IPS-NIHi7 (cell line): Measurements from ENCODE around the gene EHF.

Experiments used
- DNase-seq: peaks from one replicate; pipeline ENCODE4 v3.0.0; 2012; ENCODE audit warnings: mixed read lengths; ENCODE audit errors: extremely low spot score

EHF gene

DNA sequence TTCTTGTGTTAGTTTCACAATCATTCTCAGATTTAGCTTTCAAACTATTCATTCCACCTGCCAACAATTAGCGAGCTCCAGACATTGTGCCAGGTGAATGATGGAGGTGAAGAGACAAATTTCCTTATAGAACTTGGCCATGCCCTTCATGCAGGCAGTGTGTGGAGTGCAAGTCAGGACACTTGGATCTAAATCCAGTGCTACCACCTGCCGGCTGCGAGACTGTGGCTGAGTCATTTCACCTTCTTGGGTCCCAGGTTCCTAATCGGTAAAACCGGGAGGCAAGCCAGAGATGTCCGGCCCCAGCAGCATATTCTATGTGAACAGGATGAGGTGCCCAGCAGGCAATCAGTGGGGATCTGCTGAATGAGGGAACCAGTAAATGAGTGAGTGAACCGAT, 18.6 kb upstream of the EHF start:
- DNase-seq, result no peak

DNA sequence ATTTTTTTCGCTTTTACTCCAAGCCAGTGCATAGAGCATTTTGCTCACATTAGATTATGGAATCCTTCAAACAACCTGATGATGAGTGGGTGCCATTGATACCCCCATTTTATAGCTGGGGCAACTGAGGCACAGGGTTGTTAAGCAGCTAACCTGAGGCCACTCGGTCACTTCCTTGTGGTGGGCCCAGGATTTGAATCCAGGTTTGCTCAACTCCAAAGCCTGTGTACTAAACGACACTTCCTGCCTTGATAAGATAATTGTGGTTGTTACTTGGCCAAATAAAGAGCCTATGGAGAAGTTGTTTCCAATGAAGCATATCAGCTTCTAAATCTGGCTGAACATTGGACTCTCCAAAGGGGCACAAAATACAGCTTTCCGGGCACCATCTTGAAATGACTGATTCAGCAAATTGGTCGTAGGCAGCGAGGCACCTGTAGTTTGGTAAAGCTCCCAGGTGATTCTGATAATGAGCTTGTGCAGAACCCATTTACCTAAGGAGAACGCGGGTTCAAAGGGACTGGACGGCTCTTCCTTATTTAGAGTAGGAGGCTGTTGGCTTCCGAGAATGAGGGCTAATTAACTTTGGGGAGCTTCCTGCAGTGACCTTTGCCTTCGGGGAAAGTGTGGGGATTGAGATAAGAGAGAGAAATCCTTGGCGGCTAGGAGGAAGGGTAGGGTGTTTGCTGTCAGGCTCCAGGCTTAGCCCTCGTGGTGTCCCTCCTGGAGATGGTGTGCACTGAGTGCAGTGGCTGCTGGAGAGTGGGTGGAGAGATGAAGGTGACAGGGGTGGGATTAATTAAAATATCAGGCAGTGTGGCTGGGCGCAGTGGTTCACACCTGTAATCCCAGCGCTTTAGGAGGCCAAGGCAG, 17.5 kb upstream of the EHF start:
- no peak for DNase-seq

DNA sequence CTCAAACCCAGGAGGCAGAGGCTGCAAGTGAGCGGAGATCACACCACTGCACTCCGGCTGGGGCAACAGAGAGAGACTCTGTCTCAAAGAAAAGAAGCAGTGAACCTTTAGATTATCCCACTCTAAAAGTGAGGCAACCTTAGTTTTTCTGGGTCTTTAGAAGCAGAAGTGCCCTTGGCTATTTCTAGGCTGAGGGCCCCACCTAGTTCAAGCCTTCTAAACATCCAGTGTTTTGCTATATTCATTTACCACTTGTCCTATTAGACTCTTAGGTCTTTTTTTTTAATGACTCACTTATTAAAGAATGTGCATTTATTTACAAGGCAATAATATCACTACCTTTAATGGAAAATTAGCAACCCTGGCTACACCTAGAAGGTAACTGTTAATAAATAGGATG, 16.7 kb upstream of the EHF start:
- no peak for DNase-seq

DNA sequence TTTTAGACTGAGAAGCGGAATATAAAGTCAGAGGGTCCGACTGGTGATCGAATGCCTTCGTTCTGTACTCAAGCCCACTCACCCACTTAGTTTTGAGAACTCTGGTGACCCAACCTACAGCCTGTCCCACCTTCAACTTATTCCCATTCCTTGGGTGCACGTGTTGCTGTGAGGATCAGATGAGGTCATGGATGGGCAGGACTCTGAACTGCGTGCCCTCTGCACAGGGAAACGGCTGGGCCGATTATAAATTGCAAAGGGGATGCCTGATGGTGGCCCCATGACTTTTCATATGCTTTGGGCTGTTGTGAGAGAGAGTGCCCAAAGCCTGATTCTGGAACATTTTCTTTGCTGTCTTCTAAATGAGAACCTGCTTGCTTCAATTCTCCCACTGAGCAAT, 16.0 kb upstream of the EHF start:
- DNase-seq, result no peak

DNA sequence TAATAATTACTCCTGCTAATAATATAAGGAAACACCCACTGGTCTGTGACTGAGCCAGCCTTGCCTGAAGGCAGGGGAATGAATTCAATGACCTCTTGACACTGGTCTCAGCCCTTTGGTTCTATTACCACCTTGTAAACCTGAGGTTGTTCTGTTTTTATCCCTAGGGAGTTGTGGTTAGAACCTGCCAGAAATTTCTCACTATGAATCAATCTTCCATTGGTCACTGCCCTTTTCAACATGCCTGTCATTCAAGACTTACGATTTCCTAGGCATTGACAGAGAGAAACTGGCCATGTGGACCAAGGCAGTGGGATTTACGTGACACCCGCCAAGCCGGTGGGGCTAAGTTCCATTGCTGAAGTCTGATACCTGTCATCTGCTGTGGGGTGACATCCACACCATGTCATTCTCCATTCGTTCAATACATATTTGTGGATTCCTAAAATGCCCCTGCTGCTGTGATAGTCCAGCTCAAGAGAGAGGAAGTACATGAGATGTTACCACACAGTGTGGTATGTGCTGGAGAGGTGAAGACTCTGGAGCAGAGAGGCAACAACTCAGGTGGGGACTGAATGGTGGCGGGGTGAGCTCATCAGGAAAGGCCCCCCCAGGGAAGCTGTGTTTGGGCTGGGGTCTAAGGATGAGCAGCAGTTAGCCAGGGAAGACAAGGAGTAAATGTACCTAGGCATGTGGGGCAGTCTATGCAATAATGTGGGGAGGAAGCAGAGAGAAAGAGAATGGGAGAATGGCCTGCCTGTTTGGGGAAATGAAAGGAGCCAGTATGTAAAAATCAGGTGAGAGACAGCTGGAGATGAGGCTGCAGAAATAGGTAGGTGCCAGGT, 15.2 kb upstream of the EHF start:
- DNase-seq, result no peak

DNA sequence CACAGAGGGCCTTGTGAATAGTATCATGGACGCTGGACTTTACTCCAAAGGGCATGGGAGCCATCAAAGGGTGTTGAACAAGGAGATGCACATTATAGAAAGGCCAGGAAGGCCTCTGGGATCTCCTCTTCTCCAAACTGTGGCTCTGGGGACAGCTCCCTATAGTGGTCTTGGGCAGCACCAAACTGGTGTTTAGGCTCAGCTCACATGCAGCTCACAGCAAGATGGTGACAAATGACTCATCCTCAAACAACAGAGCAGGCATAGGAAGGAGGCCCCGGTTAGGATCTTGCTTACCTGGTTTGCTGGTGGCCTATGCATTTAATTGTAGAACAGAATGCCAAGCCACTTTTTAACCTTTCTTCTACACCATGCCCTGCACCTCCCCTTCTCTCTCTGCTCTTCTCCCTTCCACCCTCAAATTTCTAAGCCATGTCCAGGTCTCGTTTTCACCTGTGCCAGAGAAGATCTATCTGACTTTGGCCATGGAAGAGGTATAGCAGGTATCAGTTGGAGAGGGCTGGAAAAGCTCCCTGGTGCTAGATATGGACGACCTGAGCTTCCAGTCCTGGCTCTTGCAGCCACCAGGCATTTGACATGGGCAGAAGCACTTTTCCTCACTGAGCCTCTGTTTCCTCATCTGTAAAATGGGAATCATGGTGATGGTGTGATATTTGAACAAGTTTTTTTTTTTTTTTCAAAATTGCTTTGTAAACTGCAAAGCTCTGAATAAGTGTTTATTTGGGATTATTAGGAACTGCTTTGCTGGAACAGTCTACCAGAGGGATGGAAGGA, 14.4 kb upstream of the EHF start:
- no peak for DNase-seq

DNA sequence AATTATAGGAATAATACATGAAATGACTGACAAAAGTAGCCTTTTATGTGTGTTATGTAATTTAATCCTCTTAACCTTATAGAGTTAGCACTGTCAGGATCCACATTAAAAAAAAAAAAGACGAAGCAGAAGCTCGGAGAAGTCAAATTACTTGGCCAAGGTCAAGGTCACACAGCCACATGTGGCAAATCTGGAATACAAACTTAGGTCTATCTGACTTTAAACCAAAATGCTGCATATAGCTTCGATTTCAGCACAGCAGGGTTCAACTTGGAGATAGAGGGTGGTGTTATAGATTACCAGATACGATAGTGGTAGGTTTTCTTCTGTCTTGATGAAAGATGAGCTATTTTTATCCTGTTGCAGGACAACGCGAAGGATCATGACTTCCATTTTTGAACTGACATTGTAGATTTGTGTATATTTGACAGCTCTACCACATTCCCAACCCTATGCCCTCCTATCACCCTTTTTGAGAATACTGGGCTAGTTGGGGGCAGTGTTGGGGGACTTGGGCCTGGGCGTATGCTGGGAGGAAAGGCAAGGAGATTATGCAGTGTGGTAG, 11.6 kb upstream of the EHF start:
- DNase-seq, result no peak

DNA sequence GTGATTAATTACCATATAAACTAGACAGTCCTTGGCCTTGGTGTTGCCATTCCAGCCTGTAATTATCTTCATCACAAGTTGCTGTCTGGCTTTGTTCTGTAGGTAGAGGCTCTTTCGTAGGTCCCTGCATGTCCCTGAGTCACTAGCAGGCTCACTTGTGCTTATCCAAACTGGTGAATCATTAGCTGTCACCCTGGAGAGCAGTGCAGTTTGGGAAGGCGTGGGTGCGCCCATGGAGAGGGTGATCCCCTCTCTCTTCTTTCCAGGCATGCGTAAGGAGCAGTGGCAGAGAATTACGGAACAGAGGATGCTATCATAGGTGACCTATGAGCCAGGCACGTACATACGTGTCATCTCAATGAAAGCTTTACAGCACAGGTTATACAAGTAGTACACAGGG, 11.0 kb upstream of the EHF start:
- DNase-seq, result no peak

DNA sequence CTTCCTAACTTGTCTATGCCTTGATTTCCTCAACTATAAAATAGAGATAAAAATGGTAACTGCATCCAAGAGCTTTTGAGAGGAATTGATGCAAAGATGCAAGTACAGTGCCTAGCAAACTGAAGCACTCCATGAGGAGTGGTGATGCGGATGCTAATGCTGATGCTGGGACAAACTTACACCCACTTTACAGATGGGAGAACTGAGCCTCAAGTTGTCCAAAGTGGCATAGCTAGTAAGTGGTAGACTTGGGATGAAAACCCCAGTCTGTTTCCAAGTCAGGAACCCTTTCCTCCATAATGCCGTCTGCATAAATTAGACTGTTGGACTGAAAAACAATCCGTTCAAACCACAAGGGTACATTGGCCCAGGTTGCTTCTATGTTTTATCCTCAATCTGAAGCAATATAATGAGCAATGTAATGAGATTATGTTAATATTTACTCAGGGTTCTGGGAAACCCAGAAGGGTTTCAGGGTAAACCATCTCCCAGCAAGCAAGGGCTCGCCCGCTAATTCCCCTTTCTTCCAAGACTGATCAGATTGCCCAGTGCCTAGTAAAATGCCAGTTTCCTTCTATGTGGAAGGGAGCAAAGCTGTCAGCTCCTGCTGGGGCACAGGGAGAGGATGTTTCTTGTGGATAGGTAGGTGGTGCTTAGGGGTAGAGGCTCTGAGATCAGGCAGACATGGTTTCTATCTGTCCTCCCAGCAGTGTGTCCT, 10.4 kb upstream of the EHF start:
- DNase-seq, result no peak

DNA sequence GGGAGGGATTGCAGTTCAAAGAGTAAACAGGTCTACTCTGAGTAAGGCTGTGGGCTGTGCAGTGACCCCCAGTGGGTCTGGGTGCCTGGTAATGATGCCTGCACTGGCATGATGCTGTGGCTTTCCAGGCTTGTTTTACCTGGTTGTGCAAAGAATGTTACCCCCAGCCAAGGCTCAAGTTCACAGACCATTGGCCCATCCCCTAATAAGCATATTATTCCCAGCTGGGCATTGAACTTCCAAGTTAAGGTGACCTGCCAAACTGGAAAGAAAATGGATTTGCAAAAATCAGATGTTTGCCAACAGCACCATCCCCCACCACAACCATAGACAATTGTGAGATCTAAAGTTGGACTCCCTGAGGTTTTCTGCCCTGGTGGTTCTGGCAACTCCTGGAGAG, 7.9 kb upstream of the EHF start:
- DNase-seq, result no peak

DNA sequence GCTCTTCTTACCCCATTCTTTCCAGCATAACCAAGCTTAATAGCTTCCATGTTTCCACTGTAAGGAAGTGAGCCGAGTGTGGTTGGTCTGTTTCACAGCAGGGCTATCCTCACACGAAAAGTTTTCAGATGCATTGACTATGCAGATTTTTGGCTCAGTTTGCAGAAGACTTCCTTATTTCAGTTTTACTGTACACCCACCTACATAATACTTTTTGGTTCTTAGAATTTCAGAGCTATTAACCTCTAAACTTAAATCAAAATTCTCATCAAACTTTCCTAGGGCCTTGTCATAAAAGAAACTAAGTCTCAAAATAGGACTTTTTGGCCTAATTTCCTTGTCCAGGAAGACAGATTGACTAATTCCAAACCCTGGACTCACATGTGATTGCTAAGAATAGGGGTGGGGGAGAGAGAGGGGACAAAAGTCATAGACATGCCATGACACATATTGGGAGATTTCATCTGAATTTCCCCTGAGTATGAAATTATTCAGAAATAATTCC, 7.3 kb upstream of the EHF start:
- DNase-seq, result no peak

DNA sequence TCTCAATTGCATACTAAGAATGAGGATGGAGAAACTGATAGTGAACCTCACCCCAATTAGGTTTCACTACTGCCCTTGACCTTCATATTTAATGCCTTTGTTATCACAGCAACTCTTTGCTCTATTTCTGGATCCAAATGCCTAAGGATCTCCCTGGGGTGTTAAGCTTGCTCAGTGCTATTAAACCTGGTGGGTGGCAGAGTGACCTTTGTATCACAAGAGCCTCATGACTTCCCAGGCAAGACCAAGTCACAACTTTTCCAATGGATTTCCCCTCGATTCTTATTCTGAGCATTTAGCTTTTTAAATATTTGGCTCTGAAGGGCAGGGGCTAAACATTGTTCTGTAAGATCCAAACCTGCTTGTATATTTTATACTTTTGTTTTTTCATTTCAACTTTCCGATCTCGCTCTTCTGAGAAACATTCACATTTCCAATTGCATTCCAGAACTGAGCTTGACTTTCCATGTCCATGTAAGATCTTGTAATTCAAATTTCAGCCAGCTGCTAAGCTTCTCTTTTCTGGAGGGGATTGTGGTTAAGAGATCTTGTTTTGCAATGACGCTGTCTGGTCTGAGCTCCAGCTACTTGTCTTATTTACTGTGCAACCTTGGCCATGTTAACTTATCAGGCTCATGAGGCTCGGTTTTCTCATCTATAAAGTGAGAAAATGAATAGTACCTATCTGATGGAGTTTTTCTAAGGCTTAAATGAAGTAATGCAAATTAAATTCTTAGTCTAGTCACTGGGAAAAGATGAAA, 6.4 kb upstream of the EHF start:
- no peak for DNase-seq

DNA sequence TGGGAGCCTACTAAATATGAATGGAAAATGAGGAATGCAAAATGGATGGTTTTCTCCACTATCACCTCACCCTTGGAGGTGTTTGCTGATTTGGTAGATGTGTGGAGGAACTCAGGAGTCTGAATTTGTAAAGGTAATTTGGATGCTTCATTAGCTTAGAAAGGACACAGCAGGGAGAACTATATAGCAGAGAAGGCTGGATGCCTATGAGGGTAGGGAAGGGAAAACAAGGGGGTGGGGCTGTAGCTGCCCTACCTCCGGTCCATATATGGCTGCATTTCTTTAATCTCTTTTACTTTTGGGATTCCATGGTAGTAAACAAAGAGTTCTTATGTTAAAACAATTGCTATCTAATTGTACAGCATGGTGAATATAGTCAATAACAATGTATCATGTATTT, 4.8 kb upstream of the EHF start:
- DNase-seq, result no peak

DNA sequence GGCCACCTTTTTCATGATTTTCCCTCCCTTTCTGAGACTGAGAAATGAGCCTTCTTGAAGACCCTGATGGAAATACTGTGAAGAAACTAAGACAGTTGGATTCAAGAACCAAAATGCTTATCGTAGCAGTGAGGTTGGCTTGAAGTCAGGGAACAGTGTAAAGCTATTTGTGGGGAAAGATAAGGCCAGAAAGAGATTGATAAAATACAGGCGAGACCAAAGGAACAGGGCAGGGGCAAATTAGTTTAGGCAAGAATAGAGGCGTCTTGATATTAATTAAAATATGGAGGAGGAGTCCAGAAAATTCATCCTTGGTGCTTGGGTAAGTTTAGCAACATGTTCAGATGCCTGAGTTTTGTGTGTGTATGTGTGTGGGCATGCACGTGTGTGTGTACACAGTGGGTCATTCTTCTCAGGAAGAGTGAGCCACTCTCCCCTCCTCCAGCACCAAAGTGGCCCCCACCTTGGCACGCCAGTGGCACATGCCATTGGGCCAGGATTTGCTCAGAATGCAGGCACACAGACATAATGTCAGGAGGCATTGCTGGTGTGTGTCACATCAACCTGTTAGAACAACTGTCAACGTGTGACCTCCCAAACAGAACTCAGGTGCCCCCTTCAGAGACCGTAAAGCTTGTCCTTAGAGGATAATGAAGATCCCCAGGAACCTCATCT, 3.9 kb upstream of the EHF start:
- no peak for DNase-seq

DNA sequence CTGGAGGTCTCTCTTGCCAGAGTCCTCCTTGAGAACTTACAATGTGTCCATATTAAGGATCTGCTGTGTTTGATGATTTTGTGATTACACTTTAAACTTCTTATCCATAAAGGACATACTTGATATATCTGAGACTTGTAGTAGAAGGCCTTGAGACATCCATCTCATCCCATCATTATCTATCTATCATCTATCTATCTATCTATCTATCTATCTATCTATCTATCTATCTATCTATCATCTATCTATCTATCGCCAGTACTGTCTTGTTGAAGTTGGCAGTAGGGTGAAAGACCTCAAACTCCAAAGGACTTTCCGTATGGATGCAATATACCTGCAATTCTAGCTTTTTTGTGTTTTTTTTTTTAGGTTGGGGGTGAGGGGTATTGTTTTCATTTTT, 2.5 kb upstream of the EHF start:
- no peak for DNase-seq

DNA sequence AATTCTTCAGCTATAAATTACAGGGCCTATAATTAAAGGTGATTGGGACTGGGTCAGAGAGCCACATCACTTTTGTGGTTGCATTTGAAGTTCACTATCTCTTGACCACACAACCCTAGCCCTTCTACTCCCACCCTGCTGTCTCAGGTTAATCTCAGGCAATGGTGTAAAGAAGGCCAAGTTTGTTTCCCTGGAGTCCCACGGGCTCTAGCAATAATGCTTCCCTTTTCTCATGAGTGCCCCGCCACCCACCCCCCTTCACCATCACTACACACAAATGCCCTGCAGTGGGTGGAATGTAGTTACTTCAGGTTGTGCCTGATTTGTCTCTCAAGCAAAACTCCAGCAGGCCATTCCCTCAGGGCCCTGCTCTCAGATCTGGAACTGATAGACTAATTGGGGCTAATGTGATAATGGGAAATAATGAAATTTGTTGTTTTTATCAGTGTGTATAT, 1.8 kb upstream of the EHF start:
- no peak for DNase-seq

DNA sequence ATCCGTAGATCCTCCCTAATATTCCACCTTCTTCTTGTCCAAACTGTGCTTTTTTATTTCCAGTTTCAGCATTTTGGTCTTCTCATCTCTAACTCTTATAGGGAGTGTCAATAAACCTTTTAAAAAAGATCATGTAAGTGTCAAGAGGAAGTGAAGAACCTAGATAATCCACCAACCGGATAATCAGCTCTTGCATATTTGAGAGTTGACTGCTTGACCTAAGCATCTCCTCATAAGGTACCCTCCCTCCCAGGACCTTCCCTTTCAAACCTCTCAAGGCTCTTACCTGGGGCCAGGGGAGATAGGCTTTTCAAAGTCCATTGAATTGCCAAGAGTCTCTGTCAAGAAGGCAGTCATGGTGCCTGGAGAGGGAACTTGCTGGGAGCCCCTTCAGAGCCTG, 691 bp upstream of the EHF start:
- DNase-seq, result no peak

DNA sequence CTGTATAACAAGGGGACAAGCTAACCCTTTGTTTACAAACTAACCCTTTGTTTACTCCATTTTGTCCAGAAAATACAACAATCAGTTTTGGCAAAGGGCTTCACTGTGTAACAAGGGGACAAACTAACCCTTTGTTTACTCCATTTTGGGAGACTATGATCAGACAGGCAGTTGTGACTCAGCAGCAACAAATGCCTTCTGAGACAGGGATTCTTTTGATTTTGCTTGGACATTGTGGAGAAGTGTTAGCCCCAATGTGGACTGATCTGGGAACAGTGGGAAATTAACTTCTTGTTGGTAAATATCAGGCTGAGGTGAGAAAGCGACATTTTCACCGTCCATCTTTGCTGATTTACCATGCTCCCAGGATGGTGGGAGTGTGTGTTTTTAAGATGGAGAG, 983 bp downstream of the EHF start:
- DNase-seq, result no peak

DNA sequence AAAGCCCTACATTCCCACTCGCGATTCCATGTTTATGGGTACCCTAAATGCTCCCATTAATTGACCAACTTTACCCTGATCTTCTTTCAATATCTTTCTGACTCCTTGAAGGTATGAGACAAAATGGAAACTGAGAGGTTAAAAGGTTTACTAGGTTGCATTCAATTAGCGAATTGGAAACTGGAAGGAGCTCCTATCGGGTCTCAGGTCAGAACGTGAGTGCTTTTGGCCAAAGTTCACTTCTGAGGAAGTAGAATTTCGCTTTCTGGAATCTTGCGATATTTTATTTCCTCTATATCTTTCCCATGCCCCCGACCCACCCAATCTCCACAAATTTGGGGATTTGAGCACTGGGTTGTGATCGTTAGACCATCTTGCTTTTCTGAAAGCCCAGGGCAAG, 2.6 kb downstream of the EHF start:
- DNase-seq, result no peak

DNA sequence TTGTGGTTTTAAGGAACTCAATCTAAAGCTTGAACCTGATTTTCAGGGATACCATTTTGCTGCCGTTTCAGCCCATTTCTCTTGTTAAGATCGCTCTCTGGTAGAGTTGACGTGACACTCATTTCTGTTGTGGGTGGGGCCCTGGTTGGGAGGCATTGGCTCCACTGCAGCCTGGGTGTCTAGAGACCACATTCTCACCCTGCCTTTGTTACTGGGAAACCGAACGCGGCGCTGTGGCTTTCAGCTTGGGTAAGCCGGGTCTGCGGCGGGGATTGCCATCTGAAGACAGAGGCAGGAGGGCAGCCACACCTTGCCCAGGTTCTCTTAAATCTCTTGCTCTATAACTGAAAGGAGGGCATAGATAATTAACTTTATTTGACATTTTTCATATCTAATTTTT, 3.2 kb downstream of the EHF start:
- no peak for DNase-seq
